ENCODE results near the gene GCSAM. TPM values are rescaled to one million over a fixed set of nuclear protein-coding genes. Genes with fewer than 3 reads are reported as not detected.

The GCSAM gene
- polyA plus RNA-seq, 1 experiment, result not detected

DNA sequence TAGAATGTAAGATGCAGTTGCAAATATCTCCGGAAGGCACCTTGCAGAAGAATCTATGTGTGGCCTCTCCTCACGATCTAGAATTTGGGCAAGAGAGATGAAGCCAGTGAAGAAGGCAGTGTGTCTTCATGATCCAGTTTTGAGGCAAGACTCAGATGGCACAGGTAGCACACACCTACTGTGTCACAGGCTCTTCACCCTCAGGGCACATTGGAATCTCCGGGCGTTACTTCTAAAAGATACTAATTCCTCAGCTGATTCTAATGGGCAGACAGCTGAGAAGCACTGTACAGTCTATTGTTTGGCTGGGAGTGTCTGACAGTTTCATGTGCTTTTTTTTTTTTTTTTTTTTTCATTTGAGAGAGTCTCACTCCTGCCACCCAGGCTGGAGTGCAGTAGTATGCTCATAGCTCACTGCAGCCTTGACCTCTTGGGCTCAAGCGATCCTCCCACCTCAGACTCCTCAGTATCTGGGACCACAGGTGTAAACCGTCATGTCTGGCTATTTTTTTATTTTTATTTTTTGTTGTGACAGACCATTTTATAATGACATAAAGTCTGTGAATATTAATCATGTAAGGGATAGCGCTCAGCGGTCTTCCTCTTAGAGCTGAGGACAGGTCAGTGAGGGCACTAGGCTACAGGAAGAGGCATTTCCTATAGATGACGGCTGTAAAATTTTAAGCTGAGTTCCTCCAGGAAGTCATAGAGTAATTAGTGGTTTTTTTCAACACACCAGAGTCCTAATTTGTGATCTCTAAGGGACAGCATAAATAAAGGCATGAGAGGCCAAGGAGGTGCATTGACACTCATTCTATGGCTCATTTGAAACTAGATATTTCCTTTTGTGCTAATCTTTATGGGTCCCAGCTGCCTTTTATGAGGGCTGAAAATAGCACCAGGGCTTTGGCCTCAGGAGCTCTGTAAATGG, 42.8 kb downstream of the GCSAM start:
- Histone ChIP-seq H3K9me3 (ENCODE audit: control insufficient read depth, insufficient read depth, low read length) (peaks cover 2% of the 10 kb centered on the region; the same call in 1 of the 2 replicates), H3K27me3 (ENCODE audit: control insufficient read depth, insufficient read depth, low read length) (no peaks in the 10 kb centered on the region), H3K27ac (ENCODE audit: low read depth, low read length) (no peak overlapping the region), H3K4me3 (ENCODE audit: low read depth, low read length) (no peak overlapping the region)
- TF ChIP-seq, protein P1, sequence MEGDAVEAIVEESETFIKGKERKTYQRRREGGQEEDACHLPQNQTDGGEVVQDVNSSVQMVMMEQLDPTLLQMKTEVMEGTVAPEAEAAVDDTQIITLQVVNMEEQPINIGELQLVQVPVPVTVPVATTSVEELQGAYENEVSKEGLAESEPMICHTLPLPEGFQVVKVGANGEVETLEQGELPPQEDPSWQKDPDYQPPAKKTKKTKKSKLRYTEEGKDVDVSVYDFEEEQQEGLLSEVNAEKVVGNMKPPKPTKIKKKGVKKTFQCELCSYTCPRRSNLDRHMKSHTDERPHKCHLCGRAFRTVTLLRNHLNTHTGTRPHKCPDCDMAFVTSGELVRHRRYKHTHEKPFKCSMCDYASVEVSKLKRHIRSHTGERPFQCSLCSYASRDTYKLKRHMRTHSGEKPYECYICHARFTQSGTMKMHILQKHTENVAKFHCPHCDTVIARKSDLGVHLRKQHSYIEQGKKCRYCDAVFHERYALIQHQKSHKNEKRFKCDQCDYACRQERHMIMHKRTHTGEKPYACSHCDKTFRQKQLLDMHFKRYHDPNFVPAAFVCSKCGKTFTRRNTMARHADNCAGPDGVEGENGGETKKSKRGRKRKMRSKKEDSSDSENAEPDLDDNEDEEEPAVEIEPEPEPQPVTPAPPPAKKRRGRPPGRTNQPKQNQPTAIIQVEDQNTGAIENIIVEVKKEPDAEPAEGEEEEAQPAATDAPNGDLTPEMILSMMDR (IDR thresholded peaks at IDR 0.05; ENCODE audit: low read depth, low read length), result no peak
- ChIA-PET CTCF (interaction anchor here (0.6 to 1.1 kb wide), 3 partner anchors 22 to 373 kb away, joined by 3 to 5 read pairs (median 5); no protein-coding TSS in a partner anchor), POLR2A (no interaction called here)
- no peak for DNase-seq (ENCODE audit: low read depth, low spot score)

DNA sequence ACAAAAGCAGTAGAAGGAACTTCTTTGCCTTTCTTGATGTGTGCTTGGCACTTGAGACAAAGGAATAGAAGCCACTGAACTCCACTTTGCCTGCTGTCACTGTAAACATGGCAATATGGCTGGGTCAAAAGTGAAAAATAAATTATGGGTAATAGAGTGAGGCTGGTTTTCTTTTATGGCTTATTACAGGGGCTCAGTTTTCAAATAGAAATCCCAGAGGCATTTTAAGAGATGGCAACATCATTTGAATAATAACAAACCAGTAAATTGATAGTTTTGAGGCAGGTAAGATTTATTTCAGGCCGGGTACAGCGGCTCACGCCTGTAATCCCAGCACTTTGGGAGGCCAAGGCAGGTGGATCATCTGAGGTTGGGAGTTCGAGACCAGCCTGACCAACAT, 44.1 kb downstream of the GCSAM start:
- Histone ChIP-seq H3K4me3 (ENCODE audit: low read depth, low read length) (no peak overlapping the region), H3K27ac (ENCODE audit: low read depth, low read length) (no peak overlapping the region), H3K27me3 (ENCODE audit: control insufficient read depth, insufficient read depth, low read length) (no peaks in the 10 kb centered on the region), H3K9me3 (ENCODE audit: control insufficient read depth, insufficient read depth, low read length) (peaks cover 2% of the 10 kb centered on the region; the same call in 1 of the 2 replicates)
- ChIA-PET CTCF (interaction anchor here (0.9 kb wide), 1 partner anchor 23 kb away, joined by 3 read pairs; no protein-coding TSS in a partner anchor), POLR2A (no interaction called here)
- DNase-seq (ENCODE audit: low read depth, low spot score), result no peak
- TF ChIP-seq, protein P1 (IDR thresholded peaks at IDR 0.05; ENCODE audit: low read depth, low read length), result no peak

DNA sequence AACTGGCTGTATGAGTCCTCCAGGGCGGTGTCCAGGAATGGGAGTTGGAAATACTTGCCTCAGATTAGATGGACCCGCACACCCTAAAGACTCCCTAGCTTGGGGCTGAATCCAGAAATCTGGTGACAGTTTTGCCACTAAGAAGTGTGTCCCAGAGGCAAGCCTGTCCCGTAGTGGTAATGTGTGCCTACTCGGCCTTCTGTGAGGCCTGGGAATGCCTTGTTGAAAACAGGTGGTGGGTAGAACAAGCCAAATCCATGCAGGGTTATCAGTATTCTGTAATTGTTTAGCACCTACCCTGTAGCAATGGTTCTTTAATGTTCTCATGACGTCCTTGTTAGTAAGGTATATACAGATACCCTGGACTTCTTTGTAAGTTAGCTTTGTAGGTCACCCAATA, 45.3 kb downstream of the GCSAM start:
- DNase-seq (ENCODE audit: low read depth, low spot score), result no peak
- TF ChIP-seq, protein P1 (IDR thresholded peaks at IDR 0.05; ENCODE audit: low read depth, low read length), result no peak
- ChIA-PET POLR2A (no interaction called here), CTCF (no interaction called here)
- Histone ChIP-seq H3K27ac (ENCODE audit: low read depth, low read length) (no peak overlapping the region), H3K27me3 (ENCODE audit: control insufficient read depth, insufficient read depth, low read length) (no peaks in the 10 kb centered on the region), H3K9me3 (ENCODE audit: control insufficient read depth, insufficient read depth, low read length) (peaks cover 2% of the 10 kb centered on the region; the same call in 1 of the 2 replicates), H3K4me3 (ENCODE audit: low read depth, low read length) (no peak overlapping the region; the same call in 1 of the 2 replicates)

DNA sequence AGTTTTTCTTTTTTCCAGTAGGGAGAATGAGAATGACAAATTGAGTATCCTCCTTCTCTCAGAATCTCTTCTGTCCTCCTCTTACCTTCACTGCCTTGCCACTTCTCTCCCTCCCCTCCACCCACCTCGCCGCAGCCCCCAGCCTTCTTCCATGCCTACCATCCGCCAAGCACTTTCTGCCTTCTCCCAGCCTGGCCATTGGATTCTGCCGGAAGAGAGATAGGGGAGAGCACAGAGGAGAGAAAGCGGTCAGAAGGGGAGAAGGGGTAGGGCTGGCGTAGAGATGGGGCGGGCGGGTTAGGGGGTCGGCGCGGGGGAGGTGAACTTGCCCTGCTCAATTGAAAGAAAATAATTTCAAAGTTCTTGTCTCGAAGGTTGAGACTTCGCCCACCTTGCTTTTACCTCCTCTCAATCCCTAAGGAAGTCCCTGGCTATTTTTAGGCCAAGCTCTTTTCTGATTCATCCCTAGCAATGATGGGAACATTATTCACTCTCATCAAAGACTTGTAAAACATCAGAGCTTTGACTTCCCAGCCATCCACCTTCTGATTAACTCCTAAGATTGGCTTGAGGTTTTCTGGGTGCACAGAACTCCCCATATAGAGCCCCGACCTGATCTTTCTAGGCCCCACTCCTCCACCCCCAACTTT, 46.0 kb downstream of the GCSAM start:
- ChIA-PET POLR2A (no interaction called here), CTCF (interaction anchor here (0.6 to 0.8 kb wide), 2 partner anchors 25 to 236 kb away, joined by 3 to 4 read pairs; no protein-coding TSS in a partner anchor)
- Histone ChIP-seq H3K27me3 (ENCODE audit: control insufficient read depth, insufficient read depth, low read length) (no peaks in the 10 kb centered on the region), H3K4me3 (ENCODE audit: low read depth, low read length) (peak overlapping the region; percentile 77), H3K27ac (ENCODE audit: low read depth, low read length) (no peak overlapping the region), H3K9me3 (ENCODE audit: control insufficient read depth, insufficient read depth, low read length) (peaks cover 2% of the 10 kb centered on the region; the same call in 1 of the 2 replicates)
- TF ChIP-seq, protein P1 (IDR thresholded peaks at IDR 0.05; ENCODE audit: low read depth, low read length), result no peak
- DNase-seq (ENCODE audit: low read depth, low spot score), result no peak
